HEK293 (cell line): Measurements from ENCODE around the gene TAS2R4.

Experiments used
- CTCF ChIA-PET: fragments of 350-600 bp; formaldehyde crosslinking; extraction: SDS; loops from one replicate; lab custom pipeline; 2021; ENCODE audit warnings: antibody characterized with exemption; lab: Yijun Ruan, JAX
- POLR2A ChIA-PET: fragments of 300-600 bp; formaldehyde crosslinking; extraction: SDS; loops from one replicate; lab custom pipeline; 2020; ENCODE audit warnings: antibody characterized with exemption, inconsistent platforms; lab: Yijun Ruan, JAX
- H3K27ac ChIP-seq: fragments of 200-500 bp; sonication (Bioruptor generic); 2 replicates; pipeline ENCODE4 v1.5.1; 2014; ENCODE audit warnings: low read depth, low read length, control low read depth, inconsistent platforms; ENCODE audit errors: extremely low read depth
- H3K36me3 ChIP-seq, 2 experiments: fragments of 200-500 bp in 1 of 2; sonication (Bioruptor generic) in 1 of 2; 1 replicate in 1 of 2; 2 replicates in 1 of 2; pipeline ENCODE4 v1.5.1; 2014 to 2017; ENCODE audit warnings: inconsistent platforms in 2 of 2, low read length in 2 of 2; ENCODE audit not compliant: control insufficient read depth in 2 of 2, insufficient read depth in 1 of 2
- H3K4me1 ChIP-seq: fragments of 200-500 bp; sonication (Bioruptor generic); 2 replicates; pipeline ENCODE4 v1.5.1; 2014; ENCODE audit warnings: mild to moderate bottlenecking, low read length, inconsistent platforms; ENCODE audit not compliant: control insufficient read depth, insufficient read depth
- H3K4me3 ChIP-seq: 2 replicates; pipeline ENCODE4 v1.5.1; 2011; ENCODE audit warnings: low read depth, mild to moderate bottlenecking, control low read depth, low read length, moderate library complexity
- H3K9me3 ChIP-seq: fragments of 200-500 bp; sonication (Bioruptor generic); 2 replicates; pipeline ENCODE4 v1.5.1; 2014; ENCODE audit warnings: low read depth, low read length, inconsistent platforms; ENCODE audit not compliant: control insufficient read depth, insufficient read depth
- EGR2 ChIP-seq: fragments of 450-650 bp; formaldehyde crosslinking; IDR thresholded peaks from 2 replicates; pipeline ENCODE4 v1.5.1; 2016; ENCODE audit warnings: low read depth, missing biosample characterization, missing genetic modification characterization
- GLIS2 ChIP-seq: fragments of 450-650 bp; formaldehyde crosslinking; IDR thresholded peaks from 2 replicates; pipeline ENCODE4 v1.5.1; 2016; ENCODE audit warnings: missing biosample characterization, missing genetic modification characterization
- HOXA7 ChIP-seq: sonication (generic); formaldehyde crosslinking; IDR thresholded peaks from 2 replicates; pipeline ENCODE4 v1.8.1; 2022; ENCODE audit warnings: missing genetic modification reagents, borderline replicate concordance
- KLF16 ChIP-seq: fragments of 450-650 bp; formaldehyde crosslinking; IDR thresholded peaks from 2 replicates; pipeline ENCODE4 v1.5.1; 2017; ENCODE audit warnings: missing biosample characterization, missing genetic modification characterization
- KLF9 ChIP-seq: fragments of 450-650 bp; formaldehyde crosslinking; IDR thresholded peaks from 2 replicates; pipeline ENCODE4 v1.5.1; 2016; ENCODE audit warnings: missing biosample characterization, missing genetic modification characterization, low read depth
- MEIS1 ChIP-seq: sonication (generic); formaldehyde crosslinking; IDR thresholded peaks from 2 replicates; pipeline ENCODE4 v1.8.1; 2022; ENCODE audit warnings: missing genetic modification reagents, mild to moderate bottlenecking, borderline replicate concordance
- RBAK ChIP-seq: fragments of 450-650 bp; formaldehyde crosslinking; IDR thresholded peaks from 2 replicates; pipeline ENCODE4 v1.5.1; 2016; ENCODE audit warnings: missing biosample characterization, missing genetic modification characterization
- REST ChIP-seq: fragments of 450-650 bp; formaldehyde crosslinking; IDR thresholded peaks from 2 replicates; pipeline ENCODE4 v1.5.1; 2016; ENCODE audit warnings: missing biosample characterization, missing genetic modification characterization
- SCRT1 ChIP-seq: fragments of 450-650 bp; formaldehyde crosslinking; IDR thresholded peaks from 2 replicates; pipeline ENCODE4 v1.5.1; 2016; ENCODE audit warnings: missing biosample characterization, missing genetic modification characterization, borderline replicate concordance
- SP2 ChIP-seq: fragments of 450-650 bp; formaldehyde crosslinking; IDR thresholded peaks from 2 replicates; pipeline ENCODE4 v1.5.1; 2016; ENCODE audit warnings: missing biosample characterization, missing genetic modification characterization
- SP3 ChIP-seq: fragments of 450-650 bp; formaldehyde crosslinking; IDR thresholded peaks from 2 replicates; pipeline ENCODE4 v1.5.1; 2016; ENCODE audit warnings: missing biosample characterization, missing genetic modification characterization
- SP7 ChIP-seq: fragments of 450-650 bp; formaldehyde crosslinking; IDR thresholded peaks from 2 replicates; pipeline ENCODE4 v1.5.1; 2016; ENCODE audit warnings: missing biosample characterization, missing genetic modification characterization
- ZBTB7A ChIP-seq: fragments of 450-650 bp; formaldehyde crosslinking; IDR thresholded peaks from 2 replicates; pipeline ENCODE4 v1.5.1; 2016; ENCODE audit warnings: low read depth, missing biosample characterization, missing genetic modification characterization
- ZFHX2 ChIP-seq: fragments of 450-650 bp; formaldehyde crosslinking; conservative IDR thresholded peaks from 2 replicates; pipeline ENCODE4 v1.5.1; 2016; ENCODE audit warnings: missing biosample characterization, missing genetic modification characterization
- ZNF133 ChIP-seq: fragments of 450-650 bp; formaldehyde crosslinking; IDR thresholded peaks from 2 replicates; pipeline ENCODE4 v1.5.1; 2016; ENCODE audit warnings: missing biosample characterization, missing genetic modification characterization
- ZNF140 ChIP-seq: fragments of 450-650 bp; formaldehyde crosslinking; IDR thresholded peaks from 2 replicates; pipeline ENCODE4 v1.5.1; 2016; ENCODE audit warnings: missing biosample characterization, missing genetic modification characterization
- ZNF148 ChIP-seq: fragments of 450-650 bp; formaldehyde crosslinking; IDR thresholded peaks from 2 replicates; pipeline ENCODE4 v1.5.0; 2017; ENCODE audit warnings: missing biosample characterization, missing genetic modification characterization, borderline replicate concordance
- ZNF423 ChIP-seq: fragments of 450-650 bp; formaldehyde crosslinking; IDR thresholded peaks from 2 replicates; pipeline ENCODE4 v1.5.1; 2016; ENCODE audit warnings: missing biosample characterization, missing genetic modification characterization
- ZNF48 ChIP-seq: fragments of 450-650 bp; formaldehyde crosslinking; IDR thresholded peaks from 2 replicates; pipeline ENCODE4 v1.5.1; 2016; ENCODE audit warnings: missing biosample characterization, missing genetic modification characterization
- ZNF544 ChIP-seq: fragments of 450-650 bp; formaldehyde crosslinking; IDR thresholded peaks from 2 replicates; pipeline ENCODE4 v1.5.0; 2017; ENCODE audit warnings: missing biosample characterization, missing genetic modification characterization
- ZNF558 ChIP-seq: fragments of 450-650 bp; formaldehyde crosslinking; IDR thresholded peaks from 2 replicates; pipeline ENCODE4 v1.5.1; 2016; ENCODE audit warnings: missing biosample characterization, missing genetic modification characterization
- ZNF596 ChIP-seq: fragments of 450-650 bp; IDR thresholded peaks from 2 replicates; pipeline ENCODE4 v1.5.0; 2018; ENCODE audit warnings: missing biosample characterization, mild to moderate bottlenecking, missing genetic modification characterization, moderate library complexity
- ZNF621 ChIP-seq: fragments of 450-650 bp; formaldehyde crosslinking; IDR thresholded peaks from 2 replicates; pipeline ENCODE4 v1.5.1; 2017; ENCODE audit warnings: missing biosample characterization, missing genetic modification characterization
- ZNF623 ChIP-seq: fragments of 450-650 bp; formaldehyde crosslinking; IDR thresholded peaks from 2 replicates; pipeline ENCODE4 v1.5.1; 2016; ENCODE audit warnings: missing biosample characterization, missing genetic modification characterization
- ZNF654 ChIP-seq: fragments of 450-650 bp; formaldehyde crosslinking; IDR thresholded peaks from 2 replicates; pipeline ENCODE4 v1.5.1; 2016; ENCODE audit warnings: low read depth, missing biosample characterization, missing genetic modification characterization
- ZNF747 ChIP-seq: fragments of 450-650 bp; formaldehyde crosslinking; IDR thresholded peaks from 2 replicates; pipeline ENCODE4 v1.5.1; 2016; ENCODE audit warnings: missing biosample characterization, missing genetic modification characterization
- ZNF768 ChIP-seq: fragments of 450-650 bp; formaldehyde crosslinking; IDR thresholded peaks from 2 replicates; pipeline ENCODE4 v1.5.1; 2018; ENCODE audit warnings: missing biosample characterization, mild to moderate bottlenecking, missing genetic modification characterization
- ZNF791 ChIP-seq: fragments of 450-650 bp; formaldehyde crosslinking; IDR thresholded peaks from 2 replicates; pipeline ENCODE4 v1.5.1; 2016; ENCODE audit warnings: missing biosample characterization, missing genetic modification characterization
- TF ChIP-seq, protein P1 (sequence below): fragments of 450-650 bp; formaldehyde crosslinking; IDR thresholded peaks from 2 replicates; pipeline ENCODE4 v1.5.1; 2016; ENCODE audit warnings: missing biosample characterization, missing genetic modification characterization

Gene TAS2R4

DNA sequence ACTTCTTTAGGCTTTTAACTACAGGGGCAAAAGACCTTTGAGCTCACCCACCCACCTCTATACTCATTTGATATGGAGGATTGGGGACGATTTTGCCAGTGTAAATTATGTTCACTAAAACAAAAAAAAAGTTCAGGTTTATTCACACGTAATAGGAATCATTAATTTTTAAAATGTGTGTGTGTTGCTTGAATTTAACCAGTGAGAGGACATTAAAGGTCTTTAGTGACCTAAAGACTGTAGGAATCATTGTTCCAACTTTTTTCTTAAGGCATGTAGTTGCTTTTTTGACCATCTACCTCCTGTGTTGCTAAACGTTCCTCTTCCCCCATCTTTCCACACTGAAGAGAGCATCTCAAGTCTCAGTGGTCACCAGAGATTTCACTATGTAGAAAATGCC lies 37.2 kb upstream of the TAS2R4 start (continued):
- TF ChIP-seq ZNF148 (tag by site-specific recombination) (no peak), ZNF621 (tag by site-specific recombination) (no peak), ZNF48 (tag by site-specific recombination) (no peak), ZNF140 (tag by site-specific recombination) (no peak)

- TF ChIP-seq GLIS2: no peak
- no peak for TF ChIP-seq HOXA7
- TF ChIP-seq REST (tag by site-specific recombination): no peak
- no peak for TF ChIP-seq ZNF623 (tag by site-specific recombination)
- TF ChIP-seq KLF9: no peak
- TF ChIP-seq RBAK (tag by site-specific recombination): no peak
- TF ChIP-seq SP7 (tag by site-specific recombination): no peak
- TF ChIP-seq ZNF747 (tag by site-specific recombination): no peak
- TF ChIP-seq ZNF133 (tag by site-specific recombination): no peak
- no peak for TF ChIP-seq ZNF558 (tag by site-specific recombination)
- no peak for TF ChIP-seq EGR2 (tag by site-specific recombination)
- no peak for TF ChIP-seq SP3 (tag by site-specific recombination)
- no peak for TF ChIP-seq SCRT1
- TF ChIP-seq ZNF768 (tag by site-specific recombination): no peak
- no peak for TF ChIP-seq ZNF423 (tag by site-specific recombination)
- H3K36me3 ChIP-seq: peaks cover 40 to 73% of the 10 kb centered on the region in 2 experiments
- CTCF ChIA-PET: interaction anchor here (1.0 to 2.1 kb wide), 3 partner anchors 12 to 88 kb away, joined by 3 to 8 read pairs (median 6); no protein-coding TSS in a partner anchor
- H3K9me3 ChIP-seq: no peaks in the 10 kb centered on the region
- H3K27ac ChIP-seq: no peak overlapping the region
- H3K4me1 ChIP-seq: no peaks in the 10 kb centered on the region
- POLR2A ChIA-PET: no interaction called here
- no peak overlapping the region for H3K4me3 ChIP-seq
These were observed 34.2 kb upstream of the TAS2R4 start for GRCh38 chr7:141742229-141742628.

- CTCF ChIA-PET: interaction anchor here (1.1 to 1.7 kb wide), 2 partner anchors 41 to 42 kb away, joined by 6 read pairs; no protein-coding TSS in a partner anchor
- H3K27ac ChIP-seq: no peak overlapping the region
- H3K36me3 ChIP-seq: peaks cover 46 to 92% of the 10 kb centered on the region in 2 experiments
- H3K4me3 ChIP-seq: no peak overlapping the region
- no peaks in the 10 kb centered on the region for H3K9me3 ChIP-seq
- POLR2A ChIA-PET: no interaction called here
- H3K4me1 ChIP-seq: no peaks in the 10 kb centered on the region
- TF ChIP-seq KLF9 (no peak), ZNF654 (tag by site-specific recombination) (no peak), ZFHX2 (tag by site-specific recombination) (no peak), SP2 (tag by site-specific recombination) (no peak), ZNF791 (tag by site-specific recombination) (no peak), GLIS2 (no peak), KLF16 (tag by site-specific recombination) (no peak), ZNF544 (tag by site-specific recombination) (no peak), ZNF596 (tag by site-specific recombination) (no peak), MEIS1 (CRISPR knock-in tag) (no peak), ZBTB7A (tag by site-specific recombination) (no peak)
- TF ChIP-seq, protein P1, sequence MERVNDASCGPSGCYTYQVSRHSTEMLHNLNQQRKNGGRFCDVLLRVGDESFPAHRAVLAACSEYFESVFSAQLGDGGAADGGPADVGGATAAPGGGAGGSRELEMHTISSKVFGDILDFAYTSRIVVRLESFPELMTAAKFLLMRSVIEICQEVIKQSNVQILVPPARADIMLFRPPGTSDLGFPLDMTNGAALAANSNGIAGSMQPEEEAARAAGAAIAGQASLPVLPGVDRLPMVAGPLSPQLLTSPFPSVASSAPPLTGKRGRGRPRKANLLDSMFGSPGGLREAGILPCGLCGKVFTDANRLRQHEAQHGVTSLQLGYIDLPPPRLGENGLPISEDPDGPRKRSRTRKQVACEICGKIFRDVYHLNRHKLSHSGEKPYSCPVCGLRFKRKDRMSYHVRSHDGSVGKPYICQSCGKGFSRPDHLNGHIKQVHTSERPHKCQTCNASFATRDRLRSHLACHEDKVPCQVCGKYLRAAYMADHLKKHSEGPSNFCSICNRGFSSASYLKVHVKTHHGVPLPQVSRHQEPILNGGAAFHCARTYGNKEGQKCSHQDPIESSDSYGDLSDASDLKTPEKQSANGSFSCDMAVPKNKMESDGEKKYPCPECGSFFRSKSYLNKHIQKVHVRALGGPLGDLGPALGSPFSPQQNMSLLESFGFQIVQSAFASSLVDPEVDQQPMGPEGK (tag by site-specific recombination): no peak
These were observed 32.3 kb upstream of the TAS2R4 start for GRCh38 chr7:141744131-141744530.
